GM19240 (cell line): ENCODE data around the gene SERF2.
"Not testable (repeated sequence)": the region's sequence is repeated elsewhere in the genome, so short reads cannot be mapped to it uniquely, and the experiment has no call there.

Experiments used
- DNase-seq: peaks from one replicate; pipeline ENCODE4 v3.0.0; 2011; ENCODE audit warnings: low spot score; ENCODE audit not compliant: insufficient read length

SERF2 gene

DNA sequence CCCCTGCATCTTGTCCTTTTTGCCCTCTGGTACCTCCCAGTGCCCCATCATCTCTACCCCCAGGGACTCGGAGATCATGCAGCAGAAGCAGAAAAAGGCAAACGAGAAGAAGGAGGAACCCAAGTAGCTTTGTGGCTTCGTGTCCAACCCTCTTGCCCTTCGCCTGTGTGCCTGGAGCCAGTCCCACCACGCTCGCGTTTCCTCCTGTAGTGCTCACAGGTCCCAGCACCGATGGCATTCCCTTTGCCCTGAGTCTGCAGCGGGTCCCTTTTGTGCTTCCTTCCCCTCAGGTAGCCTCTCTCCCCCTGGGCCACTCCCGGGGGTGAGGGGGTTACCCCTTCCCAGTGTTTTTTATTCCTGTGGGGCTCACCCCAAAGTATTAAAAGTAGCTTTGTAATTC is 1.5 kb downstream of the SERF2 start:
- no peak for DNase-seq

DNA sequence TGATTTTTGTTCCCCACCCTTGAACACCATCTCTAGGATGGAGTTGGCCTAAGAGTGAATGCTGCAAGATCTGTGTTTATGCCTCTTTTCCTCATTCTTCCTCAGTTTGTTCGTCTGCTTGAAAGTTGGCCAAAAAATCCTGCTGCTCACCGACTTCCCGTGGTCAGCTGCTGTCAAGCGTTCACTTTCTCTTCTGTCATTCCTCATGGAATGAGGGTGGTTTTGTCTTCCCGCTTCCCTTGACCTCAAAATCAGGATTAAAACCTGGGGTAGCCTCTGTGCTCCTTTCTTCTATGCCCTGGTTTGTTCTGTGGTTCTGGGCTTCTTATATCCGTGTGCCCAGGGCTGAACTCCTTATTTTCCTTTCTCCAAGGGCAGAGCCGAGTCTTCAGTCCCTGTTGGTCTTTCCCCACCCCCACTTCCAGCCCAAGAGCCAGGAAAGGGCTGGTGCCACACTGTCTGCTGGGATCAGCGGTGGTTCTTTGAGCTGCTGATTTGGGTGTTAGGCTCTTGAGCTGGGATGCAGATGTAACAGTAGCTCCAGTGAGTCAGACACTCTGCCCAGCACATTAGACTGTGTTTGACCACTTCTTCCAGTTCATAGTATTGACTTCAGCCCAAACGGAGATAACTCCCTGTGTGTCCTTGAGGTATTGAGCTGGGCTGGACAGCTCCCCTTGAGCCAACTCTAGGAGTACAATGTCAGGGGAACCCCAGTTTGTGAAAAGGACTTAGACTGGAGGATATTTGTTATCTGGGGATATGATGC is 2.3 kb downstream of the SERF2 start:
- no peak for DNase-seq

DNA sequence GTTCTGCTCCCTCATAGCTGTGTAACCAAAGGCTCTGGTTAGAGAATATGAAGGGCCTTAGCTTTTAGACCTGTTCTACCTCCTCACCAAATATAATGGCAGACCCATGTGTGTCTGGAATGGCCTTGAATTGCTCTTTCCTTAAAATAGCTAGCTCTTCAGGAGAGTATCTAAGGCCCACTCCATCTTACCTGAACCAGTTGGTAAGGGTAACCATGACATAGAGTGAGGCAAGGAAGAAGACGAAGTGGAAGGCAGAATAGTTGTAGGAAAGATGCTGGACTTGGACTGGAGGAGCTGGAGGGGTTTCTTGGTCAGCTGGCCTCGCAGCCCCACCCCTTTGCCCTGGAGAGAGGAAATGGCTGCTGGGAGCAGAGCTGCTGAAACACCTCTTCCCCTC is 3.1 kb downstream of the SERF2 start:
- DNase-seq = no peak

DNA sequence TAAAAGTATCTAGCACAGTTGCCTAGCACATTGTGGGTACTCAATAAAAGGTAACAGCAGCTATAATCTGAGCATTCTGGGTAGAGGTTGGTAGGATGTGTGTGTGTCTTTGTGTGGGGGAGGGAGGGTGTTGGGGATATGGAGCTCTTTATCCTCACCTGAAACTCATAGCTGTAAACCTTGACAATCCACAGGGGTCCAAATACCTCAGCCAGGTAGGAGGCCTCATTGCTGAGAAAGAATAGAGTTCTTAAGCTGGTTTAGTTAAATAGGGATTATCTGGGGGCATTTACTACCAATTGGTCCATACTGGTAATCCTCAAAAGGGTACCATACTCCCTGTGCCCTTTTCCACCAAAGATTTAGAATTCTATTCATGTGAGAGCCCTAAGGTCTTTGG is 3.9 kb downstream of the SERF2 start:
- DNase-seq = no peak

DNA sequence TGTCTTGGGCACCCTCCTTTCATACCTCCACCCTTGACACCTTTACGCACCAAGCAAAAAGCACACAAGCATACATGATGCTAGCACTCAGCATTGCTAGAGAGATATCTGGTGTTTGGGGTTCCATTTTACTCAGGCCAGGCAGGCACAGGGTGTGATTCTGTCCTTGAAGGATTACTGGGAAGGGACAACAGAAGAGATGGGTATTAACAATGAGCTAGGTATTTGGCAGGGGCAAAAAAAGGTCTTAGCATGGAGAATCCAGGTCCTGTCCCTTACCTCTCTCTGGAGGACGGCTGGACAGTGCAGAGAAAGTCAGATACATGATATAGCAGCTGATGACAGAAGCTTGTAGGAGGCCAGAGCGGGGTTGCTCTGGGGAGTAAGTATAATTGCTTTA is 4.4 kb downstream of the SERF2 start:
- no peak for DNase-seq

DNA sequence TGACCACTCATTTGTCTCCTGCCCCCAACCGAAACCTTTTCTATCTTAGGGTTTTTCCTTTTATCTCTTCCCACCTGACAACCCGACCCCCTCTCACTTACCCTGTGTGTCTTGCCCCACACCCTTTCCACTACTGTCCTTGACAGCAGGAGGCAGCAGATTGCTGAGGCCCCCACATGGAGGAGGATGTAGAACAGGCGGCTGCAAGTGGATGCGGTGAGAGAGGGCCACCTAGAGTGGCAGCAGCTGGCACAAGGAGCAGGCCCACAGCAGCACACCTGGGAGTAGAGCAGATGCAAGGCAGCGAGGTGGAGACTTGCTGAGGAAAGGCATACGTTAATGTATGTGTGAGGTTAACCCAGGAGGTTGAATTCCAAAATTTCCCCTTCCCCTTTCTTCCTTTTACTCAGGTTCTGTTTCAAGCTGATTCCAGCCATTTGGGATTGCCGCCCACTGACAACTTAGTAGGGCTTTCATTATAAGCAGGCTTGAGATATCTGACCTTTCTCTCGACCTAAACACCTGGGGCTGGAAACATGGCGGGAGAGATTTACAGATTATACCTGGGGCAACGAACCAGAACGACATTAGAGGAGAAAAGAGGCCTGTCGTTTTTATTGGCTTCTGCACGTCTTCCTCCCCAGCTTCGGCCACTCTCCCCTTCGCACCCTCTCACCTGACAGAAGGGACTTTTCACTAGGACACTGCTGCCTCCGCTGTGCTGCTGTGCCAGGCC is 7.3 kb downstream of the SERF2 start:
- DNase-seq = no peak

DNA sequence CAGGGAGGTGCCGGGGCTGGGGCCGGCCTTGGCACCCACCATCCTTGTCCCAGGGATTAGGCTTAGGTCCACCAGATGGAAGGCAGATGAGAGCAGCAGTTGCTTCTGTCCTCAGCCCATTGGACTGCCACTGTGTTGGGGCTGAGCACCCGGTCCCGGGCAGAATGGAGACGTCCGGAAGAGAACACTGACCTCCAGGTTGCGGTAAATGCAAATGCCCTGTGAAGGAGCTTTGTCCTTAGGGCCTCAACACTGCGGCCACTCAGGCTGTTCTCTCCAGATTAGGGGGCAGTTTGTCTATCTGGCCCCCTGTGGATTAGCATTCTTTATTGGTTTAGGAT is 7.8 kb downstream of the SERF2 start, which contains the start of gene SERINC4:
SERINC4 (minus strand) TSS at position 276 of the 341 bp plus-strand sequence; CDS start at position 42, 234 bp downstream.
- no peak for DNase-seq

DNA sequence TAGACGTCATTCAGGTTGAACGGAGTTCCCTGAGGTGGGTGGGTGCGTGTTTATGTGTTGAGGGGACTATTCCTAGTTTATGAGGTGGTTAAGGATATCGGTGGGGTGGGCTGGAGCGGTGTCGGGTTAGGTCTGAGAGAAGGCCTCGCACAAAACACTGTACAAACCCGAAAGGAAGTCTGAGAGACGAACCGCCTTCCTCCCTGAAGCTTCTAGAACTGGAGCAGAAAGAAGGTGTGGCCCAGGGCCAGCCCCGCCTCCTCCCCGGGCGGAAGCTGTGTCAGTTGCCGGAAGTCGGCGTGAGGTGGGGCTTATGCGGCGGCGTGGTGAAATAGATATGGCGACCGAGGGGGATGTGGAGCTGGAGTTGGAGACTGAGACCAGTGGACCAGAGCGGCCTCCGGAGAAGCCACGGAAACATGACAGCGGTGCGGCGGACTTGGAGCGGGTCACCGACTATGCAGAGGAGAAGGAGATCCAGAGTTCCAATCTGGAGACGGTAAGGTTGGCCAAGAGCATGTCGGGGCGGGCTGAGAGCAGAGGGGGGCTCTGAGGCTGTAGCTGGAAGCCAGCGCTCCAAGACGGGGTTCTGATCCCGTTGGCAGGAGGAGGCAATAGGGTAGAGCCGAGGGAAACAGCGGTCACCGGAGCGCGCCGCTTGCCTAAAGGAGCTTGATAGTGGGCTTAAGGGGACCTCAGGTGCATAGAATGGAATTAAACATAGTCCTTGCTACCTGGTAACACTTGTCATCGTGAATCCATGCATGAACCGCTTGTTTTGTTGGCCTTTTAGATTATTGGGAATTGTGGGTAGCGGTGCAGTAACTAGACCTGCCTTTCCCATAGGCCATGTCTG is 8.4 kb downstream of the SERF2 start, which contains the start of gene HYPK:
HYPK (plus strand) TSS at position 314 of the 856 bp plus-strand sequence; CDS start at position 338, 24 bp downstream.
- peak; percentile 51 for DNase-seq

DNA sequence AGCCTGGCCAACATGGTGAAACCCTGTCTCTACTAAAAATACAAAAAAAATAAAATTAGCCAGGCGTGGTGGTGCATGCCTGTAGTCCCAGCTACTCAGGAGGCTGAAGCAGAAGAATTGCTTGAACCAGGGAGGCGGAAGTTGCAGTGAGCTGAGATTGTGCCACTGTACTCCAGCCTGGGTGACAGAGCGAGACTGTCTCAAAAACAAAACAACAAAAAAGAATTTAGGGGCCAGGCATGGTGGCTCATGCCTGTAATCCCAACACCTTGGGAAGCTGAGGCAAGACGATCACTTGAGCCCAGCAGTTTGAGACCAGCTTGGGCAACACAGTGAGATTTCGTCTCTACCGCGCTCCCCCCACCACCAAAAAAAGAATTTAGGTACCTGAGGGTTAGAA is 10.6 kb downstream of the SERF2 start:
- not testable (repeated sequence) for DNase-seq

DNA sequence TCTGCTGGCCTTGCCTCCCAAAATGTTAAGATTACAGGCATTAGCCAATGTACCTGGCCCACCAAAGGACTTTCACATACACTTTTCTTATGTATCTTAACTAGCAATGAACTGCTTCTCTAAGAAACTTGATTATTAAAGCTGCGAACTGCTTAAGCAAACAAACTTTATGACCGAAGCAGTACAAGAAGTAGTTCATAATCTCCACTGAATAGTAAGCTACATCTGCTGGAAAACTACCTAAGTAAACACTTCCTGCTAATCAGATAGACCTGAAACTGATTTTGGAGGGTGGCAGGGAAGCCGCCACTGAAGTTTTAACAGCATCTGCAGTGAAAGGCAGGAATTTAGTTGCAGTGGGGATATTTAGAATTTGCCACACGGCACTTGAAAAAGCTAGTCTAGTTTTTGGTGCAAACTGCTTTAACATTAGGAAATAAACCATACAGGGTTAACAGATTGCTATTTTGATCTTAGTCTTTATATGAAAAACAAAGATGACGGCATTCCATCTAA is 16.4 kb downstream of the SERF2 start:
- no peak for DNase-seq

DNA sequence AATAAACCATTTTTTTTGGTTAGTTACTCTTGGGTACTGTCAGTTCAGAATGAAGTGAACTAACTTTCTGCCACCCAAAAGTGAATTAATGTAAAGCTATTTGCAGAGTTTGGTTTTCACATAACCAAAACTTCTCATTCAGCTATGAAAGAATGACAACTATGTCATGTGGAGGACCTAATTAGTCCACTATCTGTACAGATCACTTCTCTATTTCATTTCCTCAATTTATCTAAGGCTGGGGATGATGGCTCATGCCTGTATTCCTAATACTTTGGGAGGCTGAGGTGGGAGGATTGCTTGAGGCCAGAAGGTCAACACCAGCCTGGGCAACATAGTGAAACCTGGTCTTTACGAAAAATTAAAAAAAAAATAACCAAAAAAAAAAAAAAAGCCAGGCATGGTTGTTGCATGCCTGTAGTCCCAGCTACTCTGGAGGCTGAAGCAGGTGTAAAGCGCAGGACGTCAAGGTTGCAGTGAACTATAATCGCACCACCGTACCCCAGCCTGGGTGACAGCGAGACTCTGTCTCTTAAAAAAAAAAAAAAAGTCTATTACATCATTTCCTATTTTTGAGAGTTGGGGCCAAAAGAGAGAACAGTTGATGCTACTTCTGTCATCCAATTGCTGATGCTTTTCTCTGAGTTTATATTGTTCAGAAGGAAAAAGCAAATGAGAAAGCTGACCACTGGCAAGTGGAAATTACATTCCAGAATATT is 17.0 kb downstream of the SERF2 start:
- DNase-seq = no peak

DNA sequence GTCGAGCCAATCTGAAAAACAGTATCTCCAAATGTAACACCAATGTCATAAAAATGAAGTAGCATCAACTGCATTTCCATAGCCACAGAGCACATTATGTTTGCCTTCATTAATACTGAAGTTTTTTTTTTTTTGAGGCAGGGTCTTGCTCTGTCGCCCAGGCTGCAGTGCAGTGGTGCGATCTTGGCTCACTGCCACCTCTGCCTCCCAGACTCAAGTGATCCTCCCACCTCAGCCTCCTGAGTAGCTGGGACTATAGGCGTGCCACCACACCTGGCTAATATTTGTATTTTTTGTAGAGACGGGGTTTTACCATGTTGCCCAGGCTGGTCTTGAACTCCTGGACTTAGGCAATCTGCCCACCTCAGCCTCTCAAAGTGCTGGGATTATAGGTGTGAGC is 22.9 kb downstream of the SERF2 start:
- DNase-seq = not testable (repeated sequence)

DNA sequence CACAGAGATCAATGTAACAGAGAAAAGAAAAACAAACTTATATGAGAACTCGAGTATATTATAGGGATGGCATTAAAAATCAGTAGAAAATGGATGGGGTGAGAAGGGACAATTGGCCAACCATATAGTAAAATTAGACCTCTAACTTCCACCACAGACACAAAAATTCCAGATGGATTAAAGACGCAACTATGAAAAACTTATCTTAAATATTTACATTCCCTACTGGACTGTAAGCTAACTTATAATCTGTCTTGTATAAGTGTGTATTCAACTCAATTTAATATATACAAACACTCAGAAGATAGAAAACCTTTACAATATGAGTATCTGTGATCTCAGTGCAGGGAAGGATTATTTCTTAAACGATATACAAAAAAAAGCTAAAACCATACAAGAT is 29.4 kb downstream of the SERF2 start:
- no peak for DNase-seq

DNA sequence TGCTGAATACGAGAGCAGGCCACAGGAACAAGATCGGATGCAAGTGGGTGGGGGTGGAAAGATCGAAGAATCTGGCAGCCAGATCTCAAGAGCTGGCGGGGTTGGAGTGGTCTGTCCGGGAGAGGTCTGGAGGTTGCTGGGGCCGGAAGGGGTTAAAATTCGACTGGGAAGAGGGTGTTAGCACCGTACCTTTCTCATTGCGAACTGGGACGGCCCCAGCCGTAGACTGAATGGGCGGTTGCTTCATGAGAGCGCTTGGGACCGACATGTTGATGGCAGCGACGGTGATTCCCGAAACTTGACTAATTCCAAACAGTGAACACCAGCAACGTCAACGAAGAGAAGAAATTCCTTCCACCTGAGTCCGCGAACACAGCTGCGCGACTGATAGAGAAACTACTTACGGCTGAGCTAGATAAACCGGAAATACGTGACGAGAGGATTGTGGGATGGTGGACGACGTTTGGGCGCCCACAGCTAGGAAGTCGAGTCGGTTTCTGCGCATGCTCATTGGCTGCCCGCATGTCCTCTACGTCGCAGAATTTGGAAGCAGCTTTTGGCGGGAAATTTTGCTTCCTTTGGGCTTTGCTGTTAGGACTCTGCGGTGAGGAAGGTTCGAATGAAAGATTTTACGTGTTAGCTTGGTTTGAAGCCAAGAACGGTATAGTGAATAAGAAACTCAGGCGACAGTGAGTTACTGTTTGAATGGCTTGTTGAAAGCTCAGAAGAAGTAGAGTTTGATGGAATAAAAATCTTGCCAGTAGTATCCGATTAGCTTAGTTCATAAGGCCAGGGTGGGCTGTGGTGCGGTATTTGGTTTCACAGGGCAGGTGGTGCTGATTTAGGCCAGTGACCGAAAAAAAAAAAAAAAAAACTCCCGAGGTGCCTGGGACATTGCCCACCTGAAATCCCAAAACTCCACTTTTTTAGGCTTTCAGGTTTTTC is 32.5 kb downstream of the SERF2 start, which contains the start of gene MFAP1:
MFAP1 (minus strand) TSS at position 389 of the 945 bp plus-strand sequence; CDS start at position 268, 121 bp downstream.
- DNase-seq = peak; percentile 92

DNA sequence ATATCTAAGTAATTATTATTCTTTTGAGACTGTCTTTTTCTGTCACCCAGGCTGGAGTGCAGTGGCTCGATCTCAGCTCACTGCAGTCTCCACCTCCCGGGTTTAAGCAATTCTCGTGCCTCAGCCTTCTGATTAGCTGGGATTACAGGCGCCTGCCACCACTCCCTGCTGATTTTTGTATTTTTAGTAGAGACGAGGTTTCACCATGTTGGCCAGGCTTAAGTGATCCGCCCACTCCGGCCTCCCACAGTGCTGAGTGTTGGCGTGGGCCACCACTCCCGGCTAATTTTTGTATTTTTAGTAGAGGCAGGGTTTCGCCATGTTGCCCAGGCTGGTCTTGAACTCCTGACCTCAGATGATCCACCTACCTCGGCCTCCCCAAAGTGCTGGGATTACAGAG is 33.2 kb downstream of the SERF2 start:
- not testable (repeated sequence) for DNase-seq

DNA sequence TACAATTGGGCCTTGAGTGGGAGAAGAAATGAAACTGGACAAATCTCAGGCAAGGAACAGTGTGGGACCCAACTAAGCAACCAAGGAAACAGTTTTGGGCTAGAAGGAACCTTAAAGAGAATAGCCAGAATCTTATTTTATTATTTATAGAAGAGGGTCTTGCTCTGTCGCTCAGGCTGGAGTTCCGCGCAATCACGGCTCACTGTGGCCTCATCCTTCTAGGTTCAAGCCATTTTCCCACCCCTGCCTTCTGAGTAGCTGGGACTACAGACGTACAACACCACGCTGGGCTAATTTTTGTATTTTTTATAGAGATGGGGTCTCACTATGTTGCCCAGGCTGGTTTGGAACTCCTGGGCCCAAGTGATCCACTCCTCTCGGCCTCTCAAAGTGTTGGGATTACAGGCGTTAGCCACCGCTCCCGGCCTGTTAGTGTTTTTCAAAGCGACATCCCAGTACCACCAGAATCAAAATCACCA is 33.9 kb downstream of the SERF2 start:
- DNase-seq = no peak

DNA sequence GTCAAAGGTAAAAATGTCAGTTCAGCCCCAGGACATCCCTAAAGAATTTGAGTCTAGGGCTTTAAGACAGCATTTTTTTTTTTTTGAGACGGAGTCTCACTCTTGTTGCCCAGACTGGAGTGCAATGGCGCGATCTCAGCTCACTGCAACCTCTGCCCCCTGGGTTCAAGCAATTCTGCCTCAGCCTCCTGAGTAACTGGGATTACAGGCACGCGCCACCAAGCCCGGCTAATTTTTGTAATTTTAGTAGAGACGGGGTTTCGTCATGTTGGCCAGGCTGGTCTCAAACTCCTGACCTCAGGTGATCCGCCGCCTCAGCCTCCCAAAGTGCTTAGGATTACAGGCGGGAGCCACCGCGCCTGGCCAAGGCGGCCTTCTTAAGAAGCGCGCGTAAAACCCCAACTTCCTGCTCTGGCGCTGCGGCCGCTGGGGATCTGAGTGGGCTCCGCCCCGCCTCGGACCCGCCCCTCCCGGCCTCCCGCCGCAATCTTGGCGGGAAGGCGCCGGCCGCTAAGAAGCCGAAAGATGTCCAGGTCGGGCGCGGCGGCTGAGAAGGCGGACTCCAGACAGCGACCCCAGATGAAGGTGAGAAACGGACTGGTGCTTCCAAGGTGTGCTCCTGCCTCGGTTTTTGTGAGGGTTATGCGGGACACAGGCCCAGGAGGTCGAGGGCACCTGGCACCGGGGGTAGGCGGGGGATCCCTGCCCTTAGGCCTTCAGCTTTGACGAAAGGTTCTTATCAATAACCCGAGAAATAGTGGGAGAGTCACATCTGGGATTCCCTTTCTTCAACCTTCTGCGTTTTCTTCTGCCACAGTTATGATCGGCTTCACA is 34.6 kb downstream of the SERF2 start, which contains the start of gene WDR76:
WDR76 (plus strand) TSS at position 495 of the 834 bp plus-strand sequence; CDS start at position 526, 31 bp downstream.
- DNase-seq = peak; percentile 46

DNA sequence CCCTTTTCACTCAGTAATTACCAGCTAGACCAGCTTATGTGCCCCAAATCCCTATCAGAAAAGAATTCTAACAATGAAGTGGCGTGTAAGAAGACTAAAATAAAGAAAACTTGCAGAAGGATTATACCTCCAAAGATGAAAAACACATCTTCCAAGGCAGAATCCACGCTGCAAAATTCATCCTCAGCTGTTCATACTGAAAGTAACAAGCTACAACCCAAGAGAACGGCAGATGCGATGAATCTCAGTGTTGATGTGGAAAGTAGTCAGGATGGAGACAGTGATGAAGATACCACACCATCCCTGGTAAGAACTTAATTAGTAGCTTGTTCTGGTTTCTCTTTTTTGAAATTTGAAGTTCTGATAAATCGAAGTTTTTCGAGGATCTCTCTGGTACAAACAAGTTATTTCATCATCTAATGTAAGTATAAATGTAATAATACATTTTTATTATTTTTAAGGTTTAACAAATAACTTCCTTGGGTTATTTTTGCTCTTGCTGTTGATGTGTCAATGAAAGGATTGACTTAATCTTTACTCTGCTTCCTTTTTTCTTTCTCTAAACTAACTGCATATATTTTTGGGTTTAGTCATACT is 36.0 kb downstream of the SERF2 start:
- DNase-seq = no peak
